ENCODE results near the gene PNLIPRP3. TPM values are rescaled to one million over a fixed set of nuclear protein-coding genes. Genes with fewer than 3 reads are reported as not detected.
A peak's percentile ranks its signal among the peaks of the same experiment; 100 is the strongest.

Gene PNLIPRP3
- total and polyA plus RNA-seq, 12 donors: 0.11 to 0.14 (median 0.11) TPM; not detected in 9

DNA sequence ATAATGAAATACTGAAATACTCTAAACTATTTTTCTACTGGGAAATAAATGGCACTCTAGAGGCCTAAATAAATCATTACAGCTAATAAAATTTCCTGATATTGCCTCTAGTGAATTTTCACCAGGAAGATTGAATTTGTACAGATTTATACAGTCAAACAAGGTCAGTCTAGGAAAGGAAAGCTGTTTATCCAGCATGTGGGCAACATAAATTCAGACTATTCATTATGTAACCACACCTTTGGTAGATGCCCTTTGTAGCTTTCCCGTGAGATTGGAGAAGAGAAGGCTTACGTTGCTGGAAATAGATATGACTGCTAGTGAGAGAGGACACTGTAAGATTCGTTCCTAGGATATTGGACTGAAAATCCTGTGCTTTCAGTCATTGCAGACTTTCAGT is 82.9 kb downstream of the PNLIPRP3 start:
- Histone ChIP-seq H3K27me3 (no peaks in the 10 kb centered on the region), H3K9me3 (replicated peaks in 1 of 3) (no peaks in the 10 kb centered on the region), H3K4me1 (replicated peaks in 1 of 2) (no peaks in the 10 kb centered on the region), H3K27ac (no peak overlapping the region), H3K4me3 (no peak overlapping the region), H3K36me3 (replicated peaks in 1 of 2) (no peaks in the 10 kb centered on the region)
- WGBS, 4 donors: 55 to 81% (median 66%) methylated on average over 3 of the region's 3 CpGs
- TF ChIP-seq, protein P1, sequence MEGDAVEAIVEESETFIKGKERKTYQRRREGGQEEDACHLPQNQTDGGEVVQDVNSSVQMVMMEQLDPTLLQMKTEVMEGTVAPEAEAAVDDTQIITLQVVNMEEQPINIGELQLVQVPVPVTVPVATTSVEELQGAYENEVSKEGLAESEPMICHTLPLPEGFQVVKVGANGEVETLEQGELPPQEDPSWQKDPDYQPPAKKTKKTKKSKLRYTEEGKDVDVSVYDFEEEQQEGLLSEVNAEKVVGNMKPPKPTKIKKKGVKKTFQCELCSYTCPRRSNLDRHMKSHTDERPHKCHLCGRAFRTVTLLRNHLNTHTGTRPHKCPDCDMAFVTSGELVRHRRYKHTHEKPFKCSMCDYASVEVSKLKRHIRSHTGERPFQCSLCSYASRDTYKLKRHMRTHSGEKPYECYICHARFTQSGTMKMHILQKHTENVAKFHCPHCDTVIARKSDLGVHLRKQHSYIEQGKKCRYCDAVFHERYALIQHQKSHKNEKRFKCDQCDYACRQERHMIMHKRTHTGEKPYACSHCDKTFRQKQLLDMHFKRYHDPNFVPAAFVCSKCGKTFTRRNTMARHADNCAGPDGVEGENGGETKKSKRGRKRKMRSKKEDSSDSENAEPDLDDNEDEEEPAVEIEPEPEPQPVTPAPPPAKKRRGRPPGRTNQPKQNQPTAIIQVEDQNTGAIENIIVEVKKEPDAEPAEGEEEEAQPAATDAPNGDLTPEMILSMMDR (IDR thresholded peaks at IDR 0.05): no peak
- TF ChIP-seq POLR2A (IDR thresholded peaks at IDR 0.05): no peak
- intact Hi-C loops (cut with DNase I): no loop called here
- DNase-seq: no peak

DNA sequence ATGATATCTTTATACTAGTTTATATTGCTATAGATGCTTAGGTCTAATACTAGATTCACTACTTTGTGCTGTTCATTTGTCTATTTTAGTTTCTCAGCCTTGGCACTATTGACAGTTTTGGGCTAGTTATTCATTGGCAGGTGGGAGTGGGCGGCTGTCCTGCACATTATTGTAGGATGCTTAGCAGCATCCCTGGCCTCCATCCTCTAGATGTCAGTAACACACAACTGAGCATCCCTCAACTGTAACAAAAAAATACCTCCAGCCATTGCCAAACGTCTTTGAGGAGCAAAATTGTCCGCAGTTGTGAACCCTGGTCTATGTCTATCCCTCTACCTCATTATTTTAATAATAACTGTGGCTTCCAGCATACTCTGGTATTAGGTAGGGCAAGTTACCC is 83.7 kb downstream of the PNLIPRP3 start:
- intact Hi-C loops (cut with DNase I): no loop called here
- Histone ChIP-seq H3K27ac (no peak overlapping the region), H3K9me3 (replicated peaks in 1 of 3) (no peaks in the 10 kb centered on the region), H3K4me1 (replicated peaks in 1 of 2) (no peaks in the 10 kb centered on the region), H3K27me3 (no peaks in the 10 kb centered on the region), H3K36me3 (replicated peaks in 1 of 2) (no peaks in the 10 kb centered on the region), H3K4me3 (no peak overlapping the region)
- DNase-seq: no peak
- 44 to 65% (median 60%) methylated on average over 3 of the region's 3 CpGs for WGBS, 4 donors
- TF ChIP-seq POLR2A (IDR thresholded peaks at IDR 0.05): no peak
- TF ChIP-seq, protein P1 (IDR thresholded peaks at IDR 0.05): no peak

DNA sequence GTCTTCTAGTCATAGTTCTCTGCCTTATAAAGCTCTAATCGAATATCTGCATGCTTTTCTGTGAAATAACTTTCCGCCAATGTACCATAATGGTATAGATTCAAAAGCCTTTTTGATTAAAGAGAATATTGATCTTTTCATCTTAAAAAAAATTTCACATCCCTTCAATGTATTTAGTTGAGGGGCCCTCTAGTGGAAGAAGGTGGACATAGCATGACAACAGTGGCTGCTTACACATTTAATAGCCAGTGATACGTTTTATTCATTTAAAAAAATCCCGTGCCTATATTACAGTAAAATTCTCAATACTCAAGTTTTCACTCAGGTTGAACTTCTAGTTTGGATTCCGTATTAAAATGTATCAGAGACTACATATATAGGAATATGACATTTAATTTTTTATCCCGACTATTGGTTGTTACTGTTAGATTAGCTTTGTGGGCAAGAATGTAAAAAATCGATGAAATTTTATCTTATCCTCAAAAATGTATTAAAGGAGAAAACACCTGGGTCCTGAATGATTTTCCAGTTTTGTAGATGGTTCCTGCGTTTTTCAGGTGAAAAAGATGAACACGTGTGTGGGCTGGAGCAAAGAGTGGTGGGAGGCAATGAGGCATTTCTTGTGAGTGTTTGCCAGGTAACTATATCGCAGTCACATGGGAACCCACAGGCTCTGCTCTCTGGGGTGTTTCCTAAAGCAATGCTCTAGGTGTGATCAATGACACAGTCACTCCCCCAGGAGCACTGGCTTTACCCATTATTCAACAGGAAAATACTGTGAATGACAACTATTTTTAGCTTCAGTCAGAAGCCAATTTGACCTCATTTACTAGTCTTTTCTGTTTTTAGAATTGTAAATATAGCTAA is 94.0 kb downstream of the PNLIPRP3 start:
- intact Hi-C loops (cut with DNase I): no loop called here
- H3K9me3 ChIP-seq (replicated peaks in 1 of 3): no peaks in the 10 kb centered on the region
- no peak overlapping the region for H3K4me3 ChIP-seq
- no peaks in the 10 kb centered on the region for H3K36me3 ChIP-seq (replicated peaks in 1 of 2)
- no peak for TF ChIP-seq POLR2A (IDR thresholded peaks at IDR 0.05)
- TF ChIP-seq, protein P1 (IDR thresholded peaks at IDR 0.05): peak; percentile 50 to 81 (median 56)
- H3K27me3 ChIP-seq: peaks cover 4% of the 10 kb centered on the region
- DNase-seq: peak in 5 of 7 donors; percentile 16 to 53 (median 38)
- 30 to 34% (median 32%) methylated on average over 10 of the region's 10 CpGs for WGBS, 4 donors
- H3K4me1 ChIP-seq (replicated peaks in 1 of 2): no peaks in the 10 kb centered on the region
- no peak overlapping the region for H3K27ac ChIP-seq

DNA sequence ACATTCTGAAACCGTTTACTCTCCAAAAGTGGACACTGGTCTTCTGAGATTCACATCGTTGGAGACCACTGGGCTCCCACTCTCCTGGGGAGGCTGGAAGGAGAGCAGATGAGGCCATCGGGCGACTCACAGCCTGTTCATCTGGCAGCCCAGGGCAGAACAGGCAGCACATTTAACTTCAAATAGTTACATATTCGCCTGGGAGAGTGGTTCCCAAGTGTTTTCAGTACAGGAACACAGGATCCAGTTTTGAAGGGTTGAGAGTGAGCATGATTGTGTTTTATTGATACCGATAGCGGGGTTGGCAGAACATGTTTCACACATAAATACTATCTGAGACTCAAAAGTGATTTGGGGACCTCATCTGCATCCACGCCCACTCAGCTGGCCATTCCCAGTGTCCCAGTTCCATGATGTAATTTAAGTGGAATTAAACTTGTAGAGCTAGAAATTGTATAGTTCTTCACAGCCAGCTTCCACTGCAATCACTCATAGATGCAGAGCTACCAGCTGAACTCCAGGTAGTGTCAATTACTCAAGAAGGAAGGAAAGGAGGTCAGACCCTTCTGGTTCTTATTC is 95.2 kb downstream of the PNLIPRP3 start:
- Histone ChIP-seq H3K36me3 (replicated peaks in 1 of 2) (no peaks in the 10 kb centered on the region), H3K4me3 (no peak overlapping the region), H3K27ac (no peak overlapping the region), H3K27me3 (peaks cover 4% of the 10 kb centered on the region), H3K9me3 (replicated peaks in 1 of 3) (no peaks in the 10 kb centered on the region), H3K4me1 (replicated peaks in 1 of 2) (no peaks in the 10 kb centered on the region)
- TF ChIP-seq, protein P1 (IDR thresholded peaks at IDR 0.05): no peak
- TF ChIP-seq POLR2A (IDR thresholded peaks at IDR 0.05): no peak
- no peak for DNase-seq
- intact Hi-C loops (cut with DNase I): no loop called here
- WGBS, 4 donors: 52 to 76% (median 73%) methylated on average over 8 of the region's 8 CpGs

Measured in adrenal gland (tissue), 12 donors.